ENCODE data around the gene COMMD9. TPM values are rescaled to one million over a fixed set of nuclear protein-coding genes. Genes with fewer than 3 reads are reported as not detected.

Gene COMMD9
- total and polyA plus RNA-seq, 2 experiments from 2014 or later, result 22.4 to 44.1 TPM

DNA sequence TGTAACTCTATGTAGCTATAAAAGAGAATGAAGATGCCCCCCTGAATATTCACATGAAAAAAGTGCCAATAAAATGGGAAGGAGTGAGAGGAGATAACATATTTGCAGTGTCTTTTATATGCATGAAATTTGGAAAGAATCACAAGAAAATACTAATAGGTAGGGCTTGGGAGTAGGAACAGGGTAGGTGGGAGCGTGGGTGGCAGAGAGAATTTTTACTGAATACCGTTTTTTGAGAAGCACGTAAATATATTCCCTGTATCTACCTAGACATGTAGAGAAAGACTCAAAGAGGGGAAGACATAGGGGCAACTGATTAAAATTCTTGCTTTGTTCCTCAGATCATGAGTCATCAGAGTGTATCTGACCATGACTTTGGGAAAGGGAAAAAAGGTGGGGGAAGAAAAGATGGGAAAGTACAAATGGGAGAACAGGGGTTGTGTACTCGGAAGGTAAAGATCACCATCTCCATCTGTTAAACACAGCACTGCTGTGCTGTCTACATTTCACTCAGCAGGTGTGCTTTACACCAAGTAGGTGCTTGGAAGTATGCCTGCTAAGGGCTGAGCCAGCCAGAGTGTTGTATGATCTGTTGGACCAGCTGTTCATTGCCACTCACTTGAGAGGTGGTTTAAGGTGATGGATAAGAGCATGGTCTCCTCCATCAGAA, 22.8 kb upstream of the COMMD9 start (continued):
- TF ChIP-seq, protein P1, sequence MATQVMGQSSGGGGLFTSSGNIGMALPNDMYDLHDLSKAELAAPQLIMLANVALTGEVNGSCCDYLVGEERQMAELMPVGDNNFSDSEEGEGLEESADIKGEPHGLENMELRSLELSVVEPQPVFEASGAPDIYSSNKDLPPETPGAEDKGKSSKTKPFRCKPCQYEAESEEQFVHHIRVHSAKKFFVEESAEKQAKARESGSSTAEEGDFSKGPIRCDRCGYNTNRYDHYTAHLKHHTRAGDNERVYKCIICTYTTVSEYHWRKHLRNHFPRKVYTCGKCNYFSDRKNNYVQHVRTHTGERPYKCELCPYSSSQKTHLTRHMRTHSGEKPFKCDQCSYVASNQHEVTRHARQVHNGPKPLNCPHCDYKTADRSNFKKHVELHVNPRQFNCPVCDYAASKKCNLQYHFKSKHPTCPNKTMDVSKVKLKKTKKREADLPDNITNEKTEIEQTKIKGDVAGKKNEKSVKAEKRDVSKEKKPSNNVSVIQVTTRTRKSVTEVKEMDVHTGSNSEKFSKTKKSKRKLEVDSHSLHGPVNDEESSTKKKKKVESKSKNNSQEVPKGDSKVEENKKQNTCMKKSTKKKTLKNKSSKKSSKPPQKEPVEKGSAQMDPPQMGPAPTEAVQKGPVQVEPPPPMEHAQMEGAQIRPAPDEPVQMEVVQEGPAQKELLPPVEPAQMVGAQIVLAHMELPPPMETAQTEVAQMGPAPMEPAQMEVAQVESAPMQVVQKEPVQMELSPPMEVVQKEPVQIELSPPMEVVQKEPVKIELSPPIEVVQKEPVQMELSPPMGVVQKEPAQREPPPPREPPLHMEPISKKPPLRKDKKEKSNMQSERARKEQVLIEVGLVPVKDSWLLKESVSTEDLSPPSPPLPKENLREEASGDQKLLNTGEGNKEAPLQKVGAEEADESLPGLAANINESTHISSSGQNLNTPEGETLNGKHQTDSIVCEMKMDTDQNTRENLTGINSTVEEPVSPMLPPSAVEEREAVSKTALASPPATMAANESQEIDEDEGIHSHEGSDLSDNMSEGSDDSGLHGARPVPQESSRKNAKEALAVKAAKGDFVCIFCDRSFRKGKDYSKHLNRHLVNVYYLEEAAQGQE (IDR thresholded peaks at IDR 0.05; ENCODE audit: unreplicated experiment), result no peak
- TF ChIP-seq EZH2 (IDR thresholded peaks at IDR 0.05; ENCODE audit: low read depth, unreplicated experiment), result no peak

DNA sequence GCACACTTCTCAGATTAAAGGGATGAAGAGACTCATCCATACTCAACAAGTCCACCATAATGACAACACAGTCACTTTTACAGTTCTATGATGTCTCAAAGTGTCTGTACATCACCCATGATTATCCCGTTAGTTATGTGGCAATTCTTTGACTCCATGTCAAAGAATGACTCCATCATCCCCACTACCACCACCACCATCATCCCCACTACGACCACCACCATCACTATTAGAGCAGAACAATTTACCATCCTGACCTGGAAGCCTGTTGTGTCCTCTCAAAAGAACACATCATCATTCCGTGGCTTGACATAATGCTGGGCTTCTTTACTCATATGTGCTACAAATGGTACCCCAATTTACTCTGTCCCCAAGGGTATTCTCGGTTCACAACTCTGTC, 20.6 kb upstream of the COMMD9 start:
- no peaks in the 10 kb centered on the region for H3K4me1 ChIP-seq (ENCODE audit: insufficient read depth)
- no peaks in the 10 kb centered on the region for H3K36me3 ChIP-seq (ENCODE audit: insufficient read depth)
- H3K9me2 ChIP-seq (ENCODE audit: insufficient read depth), result no peaks in the 10 kb centered on the region
- H3K4me3 ChIP-seq, result no peak overlapping the region
- H2AFZ ChIP-seq, result no peak overlapping the region
- no peak overlapping the region for H3K27ac Mint-ChIP-seq
- no peaks in the 10 kb centered on the region for H3K79me2 ChIP-seq (replicated peaks; ENCODE audit: insufficient read depth)
- DNase-seq (ENCODE audit: low spot score), result no peak
- H3K36me3 Mint-ChIP-seq (ENCODE audit: low read depth), result no peaks in the 10 kb centered on the region
- ATAC-seq, result no peak
- no peaks in the 10 kb centered on the region for H4K20me1 ChIP-seq (replicated peaks; ENCODE audit: insufficient read depth)
- H3K4me3 Mint-ChIP-seq, result no peak overlapping the region
- no peak overlapping the region for H3K27ac ChIP-seq (ENCODE audit: low read depth)
- TF ChIP-seq, protein P2, sequence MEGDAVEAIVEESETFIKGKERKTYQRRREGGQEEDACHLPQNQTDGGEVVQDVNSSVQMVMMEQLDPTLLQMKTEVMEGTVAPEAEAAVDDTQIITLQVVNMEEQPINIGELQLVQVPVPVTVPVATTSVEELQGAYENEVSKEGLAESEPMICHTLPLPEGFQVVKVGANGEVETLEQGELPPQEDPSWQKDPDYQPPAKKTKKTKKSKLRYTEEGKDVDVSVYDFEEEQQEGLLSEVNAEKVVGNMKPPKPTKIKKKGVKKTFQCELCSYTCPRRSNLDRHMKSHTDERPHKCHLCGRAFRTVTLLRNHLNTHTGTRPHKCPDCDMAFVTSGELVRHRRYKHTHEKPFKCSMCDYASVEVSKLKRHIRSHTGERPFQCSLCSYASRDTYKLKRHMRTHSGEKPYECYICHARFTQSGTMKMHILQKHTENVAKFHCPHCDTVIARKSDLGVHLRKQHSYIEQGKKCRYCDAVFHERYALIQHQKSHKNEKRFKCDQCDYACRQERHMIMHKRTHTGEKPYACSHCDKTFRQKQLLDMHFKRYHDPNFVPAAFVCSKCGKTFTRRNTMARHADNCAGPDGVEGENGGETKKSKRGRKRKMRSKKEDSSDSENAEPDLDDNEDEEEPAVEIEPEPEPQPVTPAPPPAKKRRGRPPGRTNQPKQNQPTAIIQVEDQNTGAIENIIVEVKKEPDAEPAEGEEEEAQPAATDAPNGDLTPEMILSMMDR (conservative IDR thresholded peaks at IDR 0.05; ENCODE audit: low read depth in 2 of 2), result no peak
- TF ChIP-seq ZNF331 (CRISPR knock-in tag; IDR thresholded peaks at IDR 0.05; ENCODE audit: low read depth) (no peak), STAT1 (IDR thresholded peaks at IDR 0.05; ENCODE audit: unreplicated experiment) (no peak), POLR2AphosphoS5 (IDR thresholded peaks at IDR 0.05; ENCODE audit: low read depth) (no peak), NANOG (IDR thresholded peaks at IDR 0.05; ENCODE audit: borderline replicate concordance) (no peak)
- H3K9me3 Mint-ChIP-seq, result peaks cover 3% of the 10 kb centered on the region; the same call in 1 of the 3 replicates
- H3F3A ChIP-seq (replicated peaks; ENCODE audit: low read depth), result no peaks in the 10 kb centered on the region
- H3K27me3 Mint-ChIP-seq (ENCODE audit: insufficient read depth, low read depth, poor library complexity), result peaks cover 2% of the 10 kb centered on the region
- H3K4me1 Mint-ChIP-seq, result no peaks in the 10 kb centered on the region
- H3K4me2 ChIP-seq, result no peak overlapping the region
- no peaks in the 10 kb centered on the region for H3K27me3 ChIP-seq (ENCODE audit: insufficient read depth)

DNA sequence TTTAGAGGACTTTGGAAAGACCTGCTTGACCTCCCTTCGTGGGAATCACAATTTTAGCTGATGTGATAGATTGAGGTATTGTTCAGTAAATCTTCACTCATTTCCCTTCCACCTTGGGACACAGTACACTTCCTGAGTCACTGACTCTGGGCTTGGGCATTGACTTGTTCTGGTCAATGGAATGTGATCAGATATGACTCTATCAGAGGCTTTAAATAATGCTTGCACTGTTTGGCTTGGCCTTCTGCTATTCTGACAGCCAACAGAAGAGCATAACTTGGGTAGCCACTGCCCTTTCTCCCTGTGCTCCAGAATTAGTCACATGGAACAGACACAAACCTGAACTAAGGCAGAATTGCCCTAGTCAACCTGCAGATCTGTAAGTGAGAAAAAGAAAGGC, 19.4 kb upstream of the COMMD9 start:
- Mint-ChIP-seq H3K27ac (no peak overlapping the region), H3K4me1 (no peaks in the 10 kb centered on the region), H3K36me3 (ENCODE audit: low read depth) (no peaks in the 10 kb centered on the region), H3K4me3 (no peak overlapping the region), H3K9me3 (peaks cover 3% of the 10 kb centered on the region; the same call in 1 of the 3 replicates), H3K27me3 (ENCODE audit: insufficient read depth, low read depth, poor library complexity) (no peaks in the 10 kb centered on the region)
- no peaks in the 10 kb centered on the region for H3K36me3 ChIP-seq (ENCODE audit: insufficient read depth)
- no peaks in the 10 kb centered on the region for H3F3A ChIP-seq (replicated peaks; ENCODE audit: low read depth)
- no peak for DNase-seq (ENCODE audit: low spot score)
- H3K79me2 ChIP-seq (replicated peaks; ENCODE audit: insufficient read depth), result no peaks in the 10 kb centered on the region
- no peak overlapping the region for H2AFZ ChIP-seq
- H3K4me2 ChIP-seq, result no peak overlapping the region
- ATAC-seq, result no peak
- H3K9me2 ChIP-seq (ENCODE audit: insufficient read depth), result no peaks in the 10 kb centered on the region
- no peak overlapping the region for H3K4me3 ChIP-seq
- H3K4me1 ChIP-seq (ENCODE audit: insufficient read depth), result no peaks in the 10 kb centered on the region
- no peaks in the 10 kb centered on the region for H4K20me1 ChIP-seq (replicated peaks; ENCODE audit: insufficient read depth)
- no peak for TF ChIP-seq ZNF114 (CRISPR knock-in tag; IDR thresholded peaks at IDR 0.05)
- no peak for TF ChIP-seq POLR2AphosphoS5 (IDR thresholded peaks at IDR 0.05; ENCODE audit: low read depth)
- TF ChIP-seq JUNB (IDR thresholded peaks at IDR 0.05; ENCODE audit: unreplicated experiment), result no peak
- H3K27me3 ChIP-seq (ENCODE audit: insufficient read depth), result no peaks in the 10 kb centered on the region
- H3K27ac ChIP-seq (ENCODE audit: low read depth), result no peak overlapping the region

Data from GM23338 (cell line).